ENCODE data around the gene RNF225.

DNA sequence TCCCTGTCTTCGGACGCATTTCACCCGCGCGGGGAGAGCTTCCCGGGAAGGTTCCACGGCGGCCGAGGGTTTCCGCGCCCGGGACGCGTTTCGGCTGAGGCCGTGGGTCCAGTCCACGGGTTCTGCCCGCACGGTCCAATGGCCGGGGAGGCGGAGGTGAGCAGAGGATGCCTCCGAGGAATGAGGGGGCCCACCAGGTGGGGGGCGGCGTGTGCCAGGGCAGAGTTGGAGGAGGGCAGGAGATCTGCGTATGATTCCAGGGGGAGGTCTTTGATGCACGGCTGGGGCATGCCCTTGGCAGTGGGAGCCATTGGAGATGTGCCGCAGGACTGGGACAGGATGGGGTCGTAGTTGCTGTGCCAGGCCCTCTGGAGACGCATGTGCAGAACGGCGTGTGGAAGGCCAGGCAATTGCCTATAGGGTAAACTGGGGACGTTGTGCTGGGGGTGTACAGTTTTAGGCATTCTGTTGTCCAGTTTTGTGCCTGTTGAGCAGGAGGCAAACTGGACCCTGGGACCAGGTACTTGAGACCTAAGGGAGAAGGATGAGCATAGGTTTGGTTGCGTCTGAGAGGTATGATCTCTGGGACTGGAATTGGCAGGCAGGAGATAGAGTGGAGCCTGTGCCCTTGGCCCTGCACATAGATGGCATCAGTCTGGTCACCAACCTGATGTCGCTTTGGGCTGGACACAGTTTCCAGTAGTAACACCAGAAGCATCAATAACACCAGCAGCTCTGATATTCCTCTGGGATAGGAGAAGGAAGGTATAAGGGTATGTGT is 13.7 kb downstream of the RNF225 start:
- no peak for TF ChIP-seq CTCF (IDR thresholded peaks at IDR 0.05)
- no peak for TF ChIP-seq POLR2AphosphoS5 (IDR thresholded peaks at IDR 0.05; ENCODE audit: insufficient read depth in 1 of 2, low read depth in 1 of 2)
